HG02763 (cell line): Measurements from ENCODE around the gene TBC1D9B.

Experiments
- ATAC-seq: cut with Tn5 transposase; IDR thresholded peaks from one replicate; pipeline ENCODE4 v1.9.1; 2021; ENCODE audit warnings: mild to moderate bottlenecking, moderate library complexity; ENCODE audit not compliant: unreplicated experiment

The TBC1D9B gene

GRCh38 chr5:179908528-179908927 lies 831 bp upstream of the TBC1D9B start:
- no peak for ATAC-seq

DNA sequence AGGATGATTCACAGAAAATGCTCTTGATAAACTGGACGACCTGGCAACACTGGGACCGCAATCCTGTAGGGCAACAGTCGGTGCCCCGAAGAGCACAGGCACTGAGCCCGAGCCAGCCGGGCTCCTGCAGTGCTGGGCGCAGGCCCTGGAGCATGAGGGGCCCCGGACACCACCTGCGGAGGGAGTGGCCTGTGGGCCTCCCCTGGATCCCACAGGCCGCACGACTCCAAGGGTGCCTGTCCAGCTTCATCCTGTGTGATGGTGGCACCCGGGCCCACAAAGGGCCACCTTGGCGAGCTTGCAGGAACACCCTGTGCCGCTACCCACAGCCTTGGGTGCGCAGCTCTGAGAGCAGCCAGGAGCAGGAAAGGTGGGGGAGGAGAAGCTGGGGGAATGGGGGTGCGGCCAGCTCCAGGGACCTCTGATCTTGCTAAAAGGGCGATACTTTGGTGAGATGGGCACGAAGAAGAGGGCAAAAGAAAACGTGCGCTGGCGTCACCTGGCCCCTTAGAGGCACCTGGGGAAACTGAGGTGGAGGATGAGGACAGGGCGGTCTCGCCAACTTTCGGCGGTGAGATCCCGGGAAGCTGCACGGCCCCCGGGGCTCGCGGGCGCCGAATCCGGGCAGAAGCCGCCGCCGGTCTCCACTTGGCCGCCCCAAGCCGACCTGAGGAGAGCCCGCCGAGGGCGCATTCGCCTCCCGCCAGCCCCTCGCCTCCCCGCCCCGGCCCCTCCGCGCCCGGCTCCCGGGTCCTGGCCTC lies 722 bp downstream of the TBC1D9B start:
- peak; percentile 3 for ATAC-seq

GRCh38 chr5:179906294-179906794 lies 1.4 kb downstream of the TBC1D9B start:
- ATAC-seq, result no peak

DNA sequence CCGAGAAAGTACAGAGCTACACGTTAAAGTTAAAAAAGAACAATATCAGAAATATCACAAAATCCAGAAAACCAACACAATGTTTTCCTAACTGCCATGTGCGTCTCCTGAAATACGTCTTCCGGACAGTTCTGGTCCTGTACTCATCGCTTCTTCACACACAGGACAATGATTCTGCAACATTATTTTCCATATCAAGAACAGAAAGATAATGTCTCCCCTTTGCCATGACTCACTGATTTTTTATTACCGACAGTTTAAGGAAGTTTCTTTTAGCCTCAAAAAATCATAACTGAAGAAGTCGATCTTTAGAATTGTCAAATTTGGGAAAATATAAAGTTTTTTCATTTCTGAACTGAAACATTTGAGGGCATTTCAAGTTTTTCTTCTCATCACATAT lies 2.5 kb downstream of the TBC1D9B start:
- no peak for ATAC-seq

DNA sequence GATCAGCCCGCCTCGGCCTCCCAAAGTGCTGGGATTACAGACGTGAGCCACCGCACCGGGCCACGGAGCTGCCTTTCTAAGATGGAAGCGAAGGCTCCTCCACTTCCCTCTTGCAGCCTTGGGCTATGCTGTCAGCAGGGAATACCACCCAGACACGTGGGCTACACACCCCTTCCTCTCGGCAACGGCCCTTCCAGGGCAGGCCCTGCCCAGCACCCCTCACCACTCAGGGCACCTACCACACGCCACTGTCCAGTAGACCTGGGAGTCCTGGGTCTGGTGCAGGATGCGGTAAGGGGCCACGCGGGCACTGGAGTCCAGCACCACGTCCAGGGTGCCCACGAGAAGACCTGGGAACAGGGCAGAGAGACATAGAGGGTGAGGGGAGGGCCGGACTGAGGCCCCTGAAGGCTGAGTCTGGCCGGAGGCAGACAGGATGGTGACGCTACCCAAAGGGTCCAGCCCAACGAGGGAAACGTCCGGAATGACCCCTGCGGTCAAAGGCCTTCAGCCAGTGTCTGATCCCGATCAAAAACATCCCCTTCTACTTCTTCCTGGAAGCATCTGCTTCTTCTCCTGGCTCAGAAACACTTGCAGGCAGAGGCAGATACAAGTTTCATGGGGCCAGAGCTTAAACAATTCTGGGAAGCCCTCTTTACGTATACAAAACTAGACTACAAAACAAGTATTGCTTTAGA lies 3.1 kb downstream of the TBC1D9B start:
- ATAC-seq, result no peak

- ATAC-seq, result no peak
Measured at GRCh38 chr5:179902763-179903158, 4.9 kb downstream of the TBC1D9B start.

DNA sequence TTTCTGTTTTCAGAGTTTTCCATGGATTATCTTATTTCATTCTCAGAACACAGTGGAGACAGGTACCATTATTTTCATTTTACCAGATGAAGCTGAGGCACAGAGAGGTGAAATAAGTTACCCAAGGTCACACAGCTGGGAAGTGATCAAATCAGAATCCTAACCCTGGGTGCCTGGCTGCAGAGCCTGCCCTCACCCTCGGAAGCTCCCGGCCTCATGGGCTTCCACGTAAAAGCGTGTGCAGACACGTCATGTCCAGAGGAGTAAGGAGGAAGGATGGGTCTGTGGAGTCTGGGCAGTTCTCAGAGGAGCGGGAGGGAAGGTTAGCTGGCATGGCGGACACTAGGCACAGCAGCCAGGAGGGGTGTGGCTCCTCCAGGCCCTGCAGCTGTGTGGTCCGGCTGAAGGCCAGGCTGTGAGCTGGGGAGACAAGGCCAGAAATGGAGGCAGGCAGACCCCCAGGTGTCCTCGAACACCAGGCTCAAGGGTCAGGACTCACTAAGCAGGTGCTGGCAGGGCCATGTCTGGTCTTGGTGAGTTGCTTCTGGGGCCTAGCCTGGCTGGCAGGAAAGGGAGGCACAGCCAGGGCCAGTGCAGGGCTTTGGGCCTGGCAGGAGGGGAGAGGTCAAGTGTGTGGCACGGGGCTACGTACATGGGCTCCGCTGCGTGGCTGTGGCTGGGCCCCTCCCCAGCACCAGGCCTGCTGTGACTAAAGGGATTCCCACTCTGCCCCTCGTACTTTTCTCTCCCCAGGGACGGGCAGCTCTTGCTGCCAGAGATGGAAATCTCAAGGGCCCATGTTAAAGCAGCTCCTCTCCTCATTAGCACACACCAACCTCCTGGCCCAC lies 5.6 kb downstream of the TBC1D9B start:
- ATAC-seq, result no peak

- ATAC-seq, result no peak
Measured at GRCh38 chr5:179901462-179901861, 6.2 kb downstream of the TBC1D9B start.

DNA sequence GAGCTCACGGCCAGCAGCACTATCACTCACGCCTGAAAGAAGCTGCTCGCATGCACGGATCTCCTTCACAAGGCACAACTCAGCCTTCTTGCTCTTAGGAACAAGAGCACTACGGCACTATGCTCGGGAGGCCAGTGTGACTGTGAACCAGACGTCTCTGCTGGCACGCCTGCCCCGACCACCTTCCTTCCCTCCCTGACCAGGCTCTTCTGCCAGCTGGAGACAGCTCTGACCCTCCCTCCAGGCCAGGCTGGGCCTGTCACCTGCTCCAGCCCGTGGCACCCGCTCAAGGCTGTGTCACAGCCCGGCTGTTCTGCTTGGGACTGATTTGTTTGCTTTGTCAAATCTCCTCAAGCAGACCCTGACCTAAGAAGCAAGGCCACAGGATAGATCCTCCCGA lies 7.0 kb downstream of the TBC1D9B start:
- ATAC-seq, result no peak

DNA sequence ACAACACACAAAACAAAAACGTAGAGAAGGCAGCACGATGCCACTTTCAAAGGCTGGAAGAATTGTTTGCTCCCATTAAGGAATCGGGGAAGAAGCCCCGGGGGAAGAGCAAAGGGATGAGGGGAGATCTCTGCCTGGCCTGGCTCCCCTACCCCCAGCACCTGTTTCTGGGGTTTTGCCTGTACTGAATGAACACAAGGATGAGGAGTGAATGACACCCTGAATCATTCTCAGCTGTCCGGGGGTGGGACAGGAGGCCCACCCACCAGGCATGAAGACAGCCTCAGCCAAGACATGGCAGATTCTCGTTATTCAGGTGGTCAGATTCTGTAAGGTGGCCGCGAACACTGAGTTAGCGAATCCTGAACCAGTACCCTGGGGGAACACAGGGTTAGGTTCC lies 7.5 kb downstream of the TBC1D9B start:
- no peak for ATAC-seq

DNA sequence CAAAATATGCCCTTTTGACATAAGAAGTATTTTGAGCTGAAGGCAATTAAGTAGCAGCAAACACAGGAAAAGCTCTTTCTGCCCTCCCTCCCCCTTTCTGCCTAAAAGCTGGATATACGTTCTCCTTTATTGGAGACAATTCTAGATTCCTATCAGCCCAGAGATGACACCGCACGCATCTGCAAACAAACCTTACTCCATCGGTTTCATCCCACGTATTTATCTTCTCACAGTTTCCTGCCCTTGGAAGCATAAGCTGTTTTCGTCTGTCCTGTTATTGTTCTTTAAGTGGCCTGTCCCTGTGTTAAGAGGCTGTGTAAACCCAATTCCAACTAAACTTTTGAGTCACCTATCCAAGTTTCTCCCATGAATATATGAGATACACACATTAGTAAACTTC lies 11.8 kb downstream of the TBC1D9B start:
- no peak for ATAC-seq

DNA sequence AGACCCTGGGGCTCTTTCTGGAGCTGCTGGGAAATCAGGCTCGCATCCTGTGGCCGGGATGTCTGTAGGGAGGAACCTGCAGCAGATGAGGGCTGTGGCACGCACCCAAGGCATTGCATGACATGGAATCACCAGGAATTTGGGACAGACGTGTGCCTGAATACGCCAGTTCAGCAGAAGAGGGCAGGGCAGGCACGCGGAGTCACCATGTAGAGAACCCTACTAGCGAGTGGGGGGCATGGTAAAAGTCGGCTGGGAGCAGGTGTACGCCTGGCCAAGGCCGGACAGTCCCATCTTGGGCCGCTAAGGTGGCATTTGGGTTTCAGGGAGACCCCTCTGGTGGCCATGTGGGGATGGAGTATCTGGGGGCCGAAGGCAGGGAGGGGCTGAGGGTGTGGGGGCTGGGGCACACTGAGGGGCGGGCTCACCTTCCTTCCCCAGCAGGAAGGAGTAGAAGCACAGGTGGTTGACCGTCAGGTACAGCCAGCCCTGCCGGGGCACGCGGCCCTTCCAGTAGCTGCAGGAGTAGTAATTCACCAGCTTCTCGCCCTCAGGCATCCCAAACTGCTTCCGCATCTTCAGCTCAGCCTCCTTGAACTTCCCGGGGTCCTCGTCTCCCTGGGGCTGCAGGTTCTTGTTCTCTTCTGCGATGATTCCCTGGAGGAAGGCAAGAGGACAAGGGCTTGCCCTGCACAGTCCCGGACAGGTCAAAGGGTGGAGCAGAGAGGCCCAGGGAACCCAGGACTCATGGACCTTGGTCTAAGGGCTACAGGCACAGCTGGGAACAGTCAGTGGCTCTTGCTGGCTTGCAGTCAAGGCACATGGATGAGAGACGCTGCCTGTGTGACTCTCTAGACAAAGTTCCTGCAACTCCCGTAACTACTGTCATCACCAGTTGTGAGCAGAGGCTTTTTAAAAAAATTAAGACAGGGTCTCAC lies 13.5 kb downstream of the TBC1D9B start:
- ATAC-seq, result no peak

GRCh38 chr5:179893076-179893957 lies 14.4 kb downstream of the TBC1D9B start:
- no peak for ATAC-seq

- no peak for ATAC-seq
Measured at GRCh38 chr5:179892255-179892654, 15.4 kb downstream of the TBC1D9B start.

DNA sequence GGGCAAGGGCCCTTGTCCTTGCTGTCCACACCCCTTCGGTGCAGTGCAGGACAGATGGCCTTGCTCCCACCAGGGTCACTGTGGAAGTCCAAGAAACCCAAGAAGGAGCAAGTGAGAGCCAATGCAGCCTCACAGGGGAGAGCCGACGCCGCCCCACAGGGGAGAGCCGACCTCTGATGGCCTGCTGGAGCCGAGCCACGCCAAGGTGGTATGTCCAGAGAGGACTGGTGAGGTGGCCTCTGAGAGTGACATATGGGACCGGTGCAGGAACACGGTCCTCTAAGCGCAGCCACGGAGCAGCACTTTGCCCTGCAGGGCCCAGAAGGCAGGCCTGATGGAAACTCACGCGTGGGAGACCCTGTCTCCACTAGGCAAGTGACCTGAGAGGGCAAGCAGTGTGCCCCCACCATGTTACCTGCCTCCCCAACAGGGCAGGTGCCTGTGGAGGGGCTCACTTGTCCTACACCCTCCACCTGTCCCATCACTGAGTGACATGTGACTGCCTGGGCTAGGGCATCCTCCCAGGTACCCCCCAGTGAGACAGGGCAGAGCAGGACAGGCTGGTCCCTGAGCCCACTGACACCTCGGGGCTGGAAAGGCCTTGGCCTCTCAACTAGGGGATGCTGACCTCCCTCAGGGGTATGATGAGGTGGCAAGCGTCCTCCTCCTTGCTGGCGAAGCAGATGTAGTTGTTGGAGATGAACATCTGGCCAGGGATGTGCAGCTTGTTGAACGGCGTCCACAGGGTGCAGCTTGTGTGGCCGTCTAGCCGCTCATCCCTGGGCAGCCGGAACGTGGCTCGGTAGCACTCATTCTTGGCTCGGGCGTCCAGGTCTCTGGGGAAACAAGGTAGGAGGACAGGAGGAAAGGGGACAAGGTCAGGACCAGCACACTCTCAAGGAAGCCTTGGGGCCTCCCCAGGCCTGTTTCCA lies 16.7 kb downstream of the TBC1D9B start:
- no peak for ATAC-seq

- ATAC-seq, result no peak
Measured at GRCh38 chr5:179889885-179890284, 17.8 kb downstream of the TBC1D9B start.

DNA sequence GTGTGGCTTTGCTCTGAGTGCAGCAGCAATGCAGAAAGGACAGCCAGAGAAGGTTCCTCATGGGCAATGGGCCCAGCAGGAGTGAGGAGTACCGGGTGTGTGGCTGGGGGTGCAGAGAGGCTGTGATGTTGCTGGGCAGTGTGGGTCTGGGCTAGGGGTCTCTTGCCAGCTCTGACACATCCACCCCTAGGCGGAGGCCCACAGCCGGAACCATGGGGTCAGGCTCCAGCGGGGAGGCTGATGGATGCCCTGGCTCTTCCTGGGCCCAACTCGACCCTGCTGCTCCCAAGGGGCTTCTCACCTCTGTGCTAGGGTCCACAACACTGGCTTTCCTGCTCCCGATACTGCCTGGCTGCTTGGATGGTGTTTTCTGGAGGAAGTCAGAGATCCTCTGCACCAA lies 19.9 kb downstream of the TBC1D9B start:
- ATAC-seq, result no peak

GRCh38 chr5:179887095-179887494 lies 20.6 kb downstream of the TBC1D9B start:
- ATAC-seq, result no peak
